GM12878 (cell line): ENCODE results near the gene COX6A2. TPM values are rescaled to one million over a fixed set of nuclear protein-coding genes. Genes with fewer than 3 reads are reported as not detected.

Source experiments
- ATAC-seq: fragments of 200-7000 bp; cut with Tn5 transposase; 3 replicates; pipeline ENCODE4 v1.9.1; 2020; ENCODE audit warnings: mild to moderate bottlenecking, moderate library complexity
- BruUV-seq: library from RNA; stranded (reverse); fragments of 400-500 nt; replicated peaks from 2 replicates; lab custom pipeline; 2021; lab: Mats Ljungman, UMichigan
- CTCF ChIA-PET: fragments of 300-600 bp; sonication (Branson Sonifier 250); formaldehyde crosslinking; extraction: SDS; loops from one replicate; lab custom pipeline; 2021; ENCODE audit warnings: inconsistent platforms; lab: Yijun Ruan, JAX
- POLR2A ChIA-PET: fragments of 350-600 bp; formaldehyde crosslinking; extraction: SDS; loops from one replicate; lab custom pipeline; 2021; ENCODE audit warnings: inconsistent platforms; lab: Charles Lee
- RAD21 ChIA-PET: fragments of 300-600 bp; sonication (Branson Sonifier 250); formaldehyde crosslinking; loops from one replicate; lab custom pipeline; 2023; ENCODE audit warnings: antibody characterized with exemption; ENCODE audit not compliant: unreplicated experiment; lab: Charles Lee
- SMC1A ChIA-PET: fragments of 300-600 bp; sonication (Branson Sonifier 250); formaldehyde crosslinking; loops from one replicate; lab custom pipeline; 2023; ENCODE audit not compliant: unreplicated experiment, uncharacterized antibody; lab: Charles Lee
- DNase-seq: peaks from one replicate; pipeline ENCODE4 v3.0.0-alpha.2; 2011; ENCODE audit warnings: low read depth, low spot score
- FAIRE-seq: peaks from 3 replicates; lab custom pipeline; 2011; peaks lifted over from hg19 to GRCh38; lab: Jason Lieb, UNC
- H2AFZ ChIP-seq: 2 replicates; pipeline ENCODE4 v1.6.0; 2011; ENCODE audit warnings: low read depth, low read length, control low read depth; ENCODE audit not compliant: control insufficient read depth
- H3K27ac ChIP-seq: 2 replicates; pipeline ENCODE4 v1.5.1; 2011; ENCODE audit warnings: control low read depth; ENCODE audit not compliant: control insufficient read depth, insufficient read depth
- H3K27me3 ChIP-seq, 2 experiments: replicated peaks in 1 of 2; 2 replicates each; pipeline versions ENCODE4 v1.6.0 to v1.6.1; 2011; ENCODE audit warnings: low read length in 1 of 2; ENCODE audit not compliant: control insufficient read depth in 2 of 2, insufficient read depth in 2 of 2
- H3K36me3 ChIP-seq, 2 experiments: 2 replicates each; pipeline ENCODE4 v1.5.1; 2011; ENCODE audit warnings: low read length in 1 of 2; ENCODE audit not compliant: control insufficient read depth in 2 of 2, insufficient read depth in 2 of 2
- H3K4me1 ChIP-seq: 2 replicates; pipeline ENCODE4 v1.6.1; 2011; ENCODE audit warnings: mild to moderate bottlenecking, low read length, moderate library complexity, mixed read lengths; ENCODE audit not compliant: control insufficient read depth, insufficient read depth
- H3K4me2 ChIP-seq: 2 replicates; pipeline ENCODE4 v1.6.0; 2011; ENCODE audit warnings: control low read depth; ENCODE audit not compliant: control insufficient read depth, insufficient read depth
- H3K4me3 ChIP-seq: fragments of 200-600 bp; sonication (generic); 2 replicates; pipeline ENCODE4 v1.5.1; 2016
- H3K79me2 ChIP-seq: 2 replicates; pipeline ENCODE4 v1.6.0; 2011; ENCODE audit warnings: low read length; ENCODE audit not compliant: control insufficient read depth, insufficient read depth
- H3K9ac ChIP-seq: 2 replicates; pipeline ENCODE4 v1.8.0; 2011; ENCODE audit warnings: low read length, control low read depth, mixed read lengths; ENCODE audit not compliant: control insufficient read depth, insufficient read depth
- H3K9me3 ChIP-seq: replicated peaks from 3 replicates; pipeline ENCODE4 v1.5.1; 2011; ENCODE audit warnings: mild to moderate bottlenecking, low read length; ENCODE audit not compliant: control insufficient read depth, insufficient read depth
- H4K20me1 ChIP-seq: 2 replicates; pipeline ENCODE4 v1.6.0; 2011; ENCODE audit not compliant: control insufficient read depth, insufficient read depth
- JUND ChIP-seq: IDR thresholded peaks from 2 replicates; pipeline ENCODE4 v1.6.1; 2012; ENCODE audit warnings: low read depth, mild to moderate bottlenecking, low read length, improper control_type of control experiment, moderate library complexity
- RB1 ChIP-seq: fragments of 450-650 bp; formaldehyde crosslinking; IDR thresholded peaks from 2 replicates; pipeline ENCODE4 v1.6.1; 2017; ENCODE audit warnings: mild to moderate bottlenecking, borderline replicate concordance
- WGBS: methylation state at CpG from one replicate; pipeline ENCODE4 v1.1.6; 2016; ENCODE audit warnings: low lambda C conversion rate; ENCODE audit not compliant: insufficient replicate concordance, insufficient coverage; ENCODE audit errors: missing lambda C conversion rate; 5-methylcytosine and 5-hydroxymethylcytosine counted together
- in situ Hi-C: fragments of 300-500 bp; cut with MboI; formaldehyde crosslinking; loops from 9 replicates; pipeline ENCODE4 v1.14.3; 2018; ENCODE audit warnings: mixed read lengths
- intact Hi-C: fragments of 100-400 bp; cut with micrococcal nuclease; formaldehyde crosslinking; loops from one replicate; pipeline ENCODE4 v1.14.2; 2022; ENCODE audit not compliant: unreplicated experiment
- polyA plus RNA-seq, 11 experiments: library from polyadenylated mRNA; depleted of rRNA in 4 of 11; unstranded in 6 of 11; stranded (reverse) in 5 of 11; fragments of >200 nt; fragmentation: Nextera tagmentation in 4 of 11; fragmentation: Illumina TruSeq in 1 of 11; extraction: Ambion mirVana in 4 of 11; extraction: Trizol in 1 of 11; gene quantifications; 1 replicate in 1 of 11; 2 replicates in 10 of 11; pipeline versions ENCODE4 v1.2.1 to v1.2.3, GENCODE V29; 2011 to 2016; ENCODE audit warnings: inconsistent platforms in 2 of 11, missing spikeins in 2 of 11, low read depth in 1 of 11
- total RNA-seq, 4 experiments: library from RNA; depleted of rRNA in 3 of 4; stranded (reverse); fragments of >200 nt in 3 of 4; fragmentation: Illumina TruSeq in 1 of 4; extraction: Trizol in 1 of 4; gene quantifications; 2 replicates each; pipeline versions ENCODE4 v1.2.1 to v1.2.3, GENCODE V29; 2013 to 2021
- TF ChIP-seq, protein P1 (sequence below): IDR thresholded peaks from 2 replicates; pipeline ENCODE4 v1.6.1; 2012; ENCODE audit warnings: low read depth, low read length, improper control_type of control experiment

COX6A2 gene
- total and polyA plus RNA-seq, 10 of the 15 experiments (the other 5 are each of a cell fraction or from before 2014, with no cell fraction given): not detected

DNA sequence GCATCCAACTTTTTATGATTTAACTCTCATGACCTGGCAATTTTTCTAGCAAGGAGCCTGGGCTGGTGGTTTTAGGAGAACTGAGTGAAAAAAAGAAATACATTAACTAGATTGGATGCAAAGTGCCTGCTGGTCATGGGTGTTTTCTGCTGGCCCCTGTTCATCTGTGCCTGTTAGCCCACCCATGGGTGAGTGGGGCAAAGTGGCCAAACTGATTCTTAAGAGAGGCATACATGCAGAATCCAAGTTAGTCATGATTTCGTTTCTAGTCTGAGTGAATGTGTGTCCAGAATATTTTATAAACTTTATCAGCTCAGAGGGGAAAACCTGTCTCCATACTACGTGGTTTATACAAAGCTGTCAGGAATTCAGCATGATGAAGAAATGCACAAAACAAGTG, 39.6 kb downstream of the COX6A2 start:
- no peak overlapping the region for H2AFZ ChIP-seq
- POLR2A ChIA-PET: interaction anchor here (1.7 kb wide), 1 partner anchor 12 kb away, joined by 4 read pairs; no protein-coding TSS in a partner anchor
- no TSS peak for BruUV-seq

More for the DNA sequence above, 39.6 kb downstream of the COX6A2 start:
- 0% methylated on average over 2 of the region's 2 CpGs for WGBS
- Histone ChIP-seq H3K9me3 (no peaks in the 10 kb centered on the region), H3K36me3 (no peaks in the 10 kb centered on the region), H3K27ac (no peak overlapping the region), H3K27me3 (peaks cover 0 to 3% of the 10 kb centered on the region in 2 experiments; a peak in 1 of 4 replicates), H4K20me1 (no peaks in the 10 kb centered on the region), H3K4me2 (no peak overlapping the region), H3K9ac (no peak overlapping the region), H3K79me2 (no peaks in the 10 kb centered on the region), H3K4me3 (no peak overlapping the region), H3K4me1 (peaks cover 4% of the 10 kb centered on the region)
- CTCF ChIA-PET: interaction anchor here (0.8 to 3.7 kb wide), 2 partner anchors 53 to 122 kb away, joined by 3 to 45 read pairs; partner anchors contain the start of gene ZNF843
- TF ChIP-seq JUND (no peak), RB1 (no peak)
- TF ChIP-seq, protein P1, sequence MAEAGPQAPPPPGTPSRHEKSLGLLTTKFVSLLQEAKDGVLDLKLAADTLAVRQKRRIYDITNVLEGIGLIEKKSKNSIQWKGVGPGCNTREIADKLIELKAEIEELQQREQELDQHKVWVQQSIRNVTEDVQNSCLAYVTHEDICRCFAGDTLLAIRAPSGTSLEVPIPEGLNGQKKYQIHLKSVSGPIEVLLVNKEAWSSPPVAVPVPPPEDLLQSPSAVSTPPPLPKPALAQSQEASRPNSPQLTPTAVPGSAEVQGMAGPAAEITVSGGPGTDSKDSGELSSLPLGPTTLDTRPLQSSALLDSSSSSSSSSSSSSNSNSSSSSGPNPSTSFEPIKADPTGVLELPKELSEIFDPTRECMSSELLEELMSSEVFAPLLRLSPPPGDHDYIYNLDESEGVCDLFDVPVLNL: no peak
- intact Hi-C loops (no loop called here), in situ Hi-C loops (no loop called here)
- SMC1A ChIA-PET: interaction anchor here (1.3 kb wide), 2 partner anchors 52 to 56 kb away, joined by 3 to 4 read pairs; no protein-coding TSS in a partner anchor
- DNase-seq (no peak), ATAC-seq (no peak), FAIRE-seq (no peak)
- RAD21 ChIA-PET: interaction anchor here (0.6 kb wide), 1 partner anchor 75 kb away, joined by 3 read pairs; no protein-coding TSS in a partner anchor
